Mucosa of descending colon (tissue), 3 donors: Measurements from ENCODE around the gene PRCC. TPM values are rescaled to one million over a fixed set of nuclear protein-coding genes. Genes with fewer than 3 reads are reported as not detected.
A peak's percentile ranks its signal among the peaks of the same experiment; 100 is the strongest.

Experiments used
- ATAC-seq: fragments of 200-7000 bp; cut with Tn5 transposase; one replicate; pipeline ENCODE4 v1.9.1; 2020; ENCODE audit warnings: mild to moderate bottlenecking, moderate library complexity
- DNase-seq, 3 donors: peaks; one replicate each; pipeline ENCODE4 v3.0.0-alpha.2; 2020
- H3K36me3 ChIP-seq: fragments of 200-600 bp; one replicate; pipeline ENCODE4 v1.8.0; 2021; ENCODE audit warnings: low read depth, mild to moderate bottlenecking
- H3K4me1 ChIP-seq: fragments of 200-600 bp; one replicate; pipeline ENCODE4 v1.8.0; 2021; ENCODE audit warnings: low read depth, mild to moderate bottlenecking
- H3K4me3 ChIP-seq: fragments of 200-600 bp; one replicate; pipeline ENCODE4 v1.8.0; 2021; ENCODE audit warnings: mild to moderate bottlenecking
- H3K9me3 ChIP-seq: fragments of 200-600 bp; one replicate; pipeline ENCODE4 v1.8.0; 2021; ENCODE audit warnings: mild to moderate bottlenecking
- CTCF ChIP-seq: fragments of 200-600 bp; IDR thresholded peaks from one replicate; pipeline ENCODE4 v1.8.0; 2022; ENCODE audit warnings: antibody characterized with exemption, mild to moderate bottlenecking
- intact Hi-C, 2 donors: fragments of 100-400 bp; cut with DNase I in 1 of 2; cut with micrococcal nuclease in 1 of 2; formaldehyde crosslinking; loops; one replicate each; pipeline versions ENCODE4 v1.11.0 to v1.11.1; 2022; cut with DNase I, micrococcal nuclease
- total RNA-seq, 3 donors: library from RNA; stranded (reverse); fragmentation: NEBNext Ultra II Directional in 2 of 3; extraction: Animal tissue kit (Norgen Biotek cat#: 25700) in 2 of 3; gene quantifications; one replicate each; pipeline versions ENCODE4 v1.2.1 to v1.2.4, GENCODE V29; 2021 to 2023
- donor health status: DM: no; HTN: no; CAD: no; lungs with moderate emphysema.
- donor health status: DM: no; HTN: no; CAD: no.
- donor health status: DM: no; HTN: yes; CAD: no.

PRCC gene
- total RNA-seq, 3 donors from 2014 or later: 55.0 to 66.1 (median 59.2) TPM

GRCh38 chr1:156847591-156848460 lies 80.5 kb downstream of the PRCC start:
- ATAC-seq (no peak), DNase-seq (no peak)
- H3K36me3 ChIP-seq: no peaks in the 10 kb centered on the region
- H3K9me3 ChIP-seq: no peaks in the 10 kb centered on the region
- intact Hi-C loops: no loop called here
- TF ChIP-seq CTCF: no peak
- no peak overlapping the region for H3K4me3 ChIP-seq
- no peaks in the 10 kb centered on the region for H3K4me1 ChIP-seq

- Histone ChIP-seq H3K4me1 (no peaks in the 10 kb centered on the region), H3K9me3 (no peaks in the 10 kb centered on the region), H3K36me3 (no peaks in the 10 kb centered on the region), H3K4me3 (no peak overlapping the region)
- TF ChIP-seq CTCF: no peak
- intact Hi-C loops: no loop called here
- DNase-seq (peak; percentile 71 to 85 (median 77)), ATAC-seq (peak; percentile 70)
Measured at GRCh38 chr1:156848461-156849150, 81.3 kb downstream of the PRCC start.

GRCh38 chr1:156849151-156849496 lies 81.8 kb downstream of the PRCC start:
- intact Hi-C loops: no loop called here

More at GRCh38 chr1:156849151-156849496, 81.8 kb downstream of the PRCC start:
- ATAC-seq (no peak), DNase-seq (no peak)
- TF ChIP-seq CTCF: no peak
- no peak overlapping the region for H3K4me3 ChIP-seq
- no peaks in the 10 kb centered on the region for H3K4me1 ChIP-seq
- H3K9me3 ChIP-seq: no peaks in the 10 kb centered on the region
- H3K36me3 ChIP-seq: no peaks in the 10 kb centered on the region

Other genes with a start within 250 kb of the PRCC start
- 10 to 100 TPM in 1 of 3 donors, 1 to 10 TPM in 2; 3.4 to 15.5 (median 5.7) TPM for gene IQGAP3, start 195.0 kb upstream of the PRCC start, total RNA-seq
- gene TTC24, start 187.8 kb upstream of the PRCC start, total RNA-seq: under 1 TPM; 0.25 to 0.43 (median 0.34) TPM
- 10 to 100 TPM; 70.8 to 94.4 (median 86.5) TPM for gene NAXE, start 175.8 kb upstream of the PRCC start, total RNA-seq
- 10 to 100 TPM; 17.4 to 25.9 (median 21.5) TPM for gene GPATCH4, start 166.1 kb upstream of the PRCC start, total RNA-seq
- gene HAPLN2, start 148.1 kb upstream of the PRCC start, total RNA-seq: under 1 TPM in 1 of 3 donors, not detected in 2; 0.28 TPM
- gene BCAN, start 125.4 kb upstream of the PRCC start, total RNA-seq: under 1 TPM in 2 of 3 donors, not detected in 1; 0.14 to 0.79 TPM
- gene NES, start 90.1 kb upstream of the PRCC start, total RNA-seq: 10 to 100 TPM in 1 of 3 donors, 1 to 10 TPM in 2; 3.0 to 11.4 (median 6.4) TPM
- gene CRABP2, start 62.0 kb upstream of the PRCC start, total RNA-seq: 1 to 10 TPM in 2 of 3 donors, under 1 TPM in 1; 0.38 to 2.2 (median 1.2) TPM
- 10 to 100 TPM; 35.1 to 58.6 (median 44.4) TPM for gene METTL25B, start 39.1 kb upstream of the PRCC start, total RNA-seq
- 10 to 100 TPM; 27.8 to 33.0 (median 31.0) TPM for gene ISG20L2, start 38.8 kb upstream of the PRCC start, total RNA-seq
- 10 to 100 TPM; 50.1 to 61.7 (median 57.6) TPM for gene MRPL24, start 26.4 kb upstream of the PRCC start, total RNA-seq
- gene HDGF, start 15.9 kb upstream of the PRCC start, total RNA-seq: 100 to 1,000 TPM; 196 to 264 (median 221) TPM
- gene SH2D2A, start 49.3 kb downstream of the PRCC start, total RNA-seq: 1 to 10 TPM; 2.9 to 3.3 (median 3.1) TPM
- gene INSRR, start 91.6 kb downstream of the PRCC start, total RNA-seq: under 1 TPM in 2 of 3 donors, not detected in 1; 0.06 to 0.09 TPM
- gene NTRK1, start 93.3 kb downstream of the PRCC start, total RNA-seq: 1 to 10 TPM in 1 of 3 donors, under 1 TPM in 2; 0.67 to 1.3 (median 0.79) TPM
- gene PEAR1, start 126.2 kb downstream of the PRCC start, total RNA-seq: 1 to 10 TPM; 2.3 to 7.2 (median 4.6) TPM
- gene LRRC71, start 153.1 kb downstream of the PRCC start, total RNA-seq: not detected